HG02981 (cell line): Measurements from ENCODE around the gene KCNH5.

Source experiments
- ATAC-seq: cut with Tn5 transposase; IDR thresholded peaks from one replicate; pipeline ENCODE4 v1.9.1; 2021; ENCODE audit warnings: mild to moderate bottlenecking, moderate library complexity; ENCODE audit not compliant: unreplicated experiment

The KCNH5 gene

GRCh38 chr14:63045234-63045611, at the start of gene KCNH5:
Gene KCNH5, minus strand, starts transcription at chr14:63045458. Its CDS starts 272 bp downstream, at chr14:63045186.
- ATAC-seq = no peak

GRCh38 chr14:63091394-63091996, 46.2 kb upstream of the KCNH5 start:
- ATAC-seq = no peak

- ATAC-seq = no peak
Measured at GRCh38 chr14:63088865-63089264, 43.6 kb upstream of the KCNH5 start.

- ATAC-seq = no peak
Measured at GRCh38 chr14:63078569-63078968, 33.3 kb upstream of the KCNH5 start.

GRCh38 chr14:63076488-63076887, 31.2 kb upstream of the KCNH5 start:
- ATAC-seq = no peak

- no peak for ATAC-seq
Measured at GRCh38 chr14:63055631-63056030, 10.4 kb upstream of the KCNH5 start.

GRCh38 chr14:63051992-63052391, 6.7 kb upstream of the KCNH5 start:
- ATAC-seq = no peak

GRCh38 chr14:63051301-63051700, 6.0 kb upstream of the KCNH5 start:
- no peak for ATAC-seq

GRCh38 chr14:63050694-63051093, 5.4 kb upstream of the KCNH5 start:
- ATAC-seq = no peak

- no peak for ATAC-seq
Measured at GRCh38 chr14:63046339-63047268, 1.3 kb upstream of the KCNH5 start.

- no peak for ATAC-seq
Measured at GRCh38 chr14:63045612-63046320, 508 bp upstream of the KCNH5 start.

- no peak for ATAC-seq
Measured at GRCh38 chr14:63039866-63040265, 5.4 kb downstream of the KCNH5 start.

GRCh38 chr14:63032641-63033040, 12.6 kb downstream of the KCNH5 start:
- ATAC-seq = no peak

GRCh38 chr14:63032076-63032475, 13.2 kb downstream of the KCNH5 start:
- ATAC-seq = no peak

- no peak for ATAC-seq
Measured at GRCh38 chr14:63030113-63030512, 15.1 kb downstream of the KCNH5 start.

- ATAC-seq = no peak
Measured at GRCh38 chr14:63027719-63028118, 17.5 kb downstream of the KCNH5 start.

- no peak for ATAC-seq
Measured at GRCh38 chr14:63026491-63026890, 18.8 kb downstream of the KCNH5 start.

GRCh38 chr14:63014621-63015020, 30.6 kb downstream of the KCNH5 start:
- ATAC-seq = no peak

GRCh38 chr14:63012171-63012570, 33.1 kb downstream of the KCNH5 start:
- no peak for ATAC-seq

GRCh38 chr14:63011623-63012022, 33.6 kb downstream of the KCNH5 start:
- ATAC-seq = no peak

- ATAC-seq = no peak
Measured at GRCh38 chr14:63009495-63009894, 35.8 kb downstream of the KCNH5 start.

- ATAC-seq = no peak
Measured at GRCh38 chr14:63006531-63006930, 38.7 kb downstream of the KCNH5 start.
